ENCODE results near the gene MLYCD. TPM values are rescaled to one million over a fixed set of nuclear protein-coding genes. Genes with fewer than 3 reads are reported as not detected.

The MLYCD gene
- total and polyA plus RNA-seq, 9 donors: 4.4 to 11.8 (median 7.6) TPM

- no peak for TF ChIP-seq CTCF (IDR thresholded peaks at IDR 0.05)
- TF ChIP-seq POLR2A (IDR thresholded peaks at IDR 0.05): no peak
- TF ChIP-seq EP300 (IDR thresholded peaks at IDR 0.05): no peak
- H3K4me3 ChIP-seq: no peak overlapping the region
- no peak for DNase-seq
- WGBS, 3 donors: 80 to 85% (median 81%) methylated on average over 19 of the region's 19 CpGs
- H3K4me1 ChIP-seq (ENCODE audit: insufficient read depth): no peaks in the 10 kb centered on the region
- H3K27ac ChIP-seq: no peak overlapping the region
- no peaks in the 10 kb centered on the region for H3K36me3 ChIP-seq
- H3K27me3 ChIP-seq: no peaks in the 10 kb centered on the region
- H3K9me3 ChIP-seq: no peaks in the 10 kb centered on the region
- intact Hi-C loops (cut with DNase I): loop anchor here in 1 of 4 donors (5.0 kb wide), 1 partner anchor 75 kb away; no protein-coding TSS in a partner anchor
These were observed 73.5 kb downstream of the MLYCD start for GRCh38 chr16:83972256-83973008.

- no peak for DNase-seq
- H3K4me3 ChIP-seq: no peak overlapping the region
- no peaks in the 10 kb centered on the region for H3K27me3 ChIP-seq
- TF ChIP-seq EP300 (IDR thresholded peaks at IDR 0.05) (no peak), CTCF (IDR thresholded peaks at IDR 0.05) (no peak), POLR2A (IDR thresholded peaks at IDR 0.05) (no peak)
- intact Hi-C loops (cut with DNase I): loop anchor here in 1 of 4 donors (5.0 kb wide), 1 partner anchor 74 kb away; no protein-coding TSS in a partner anchor
- H3K36me3 ChIP-seq: no peaks in the 10 kb centered on the region
- H3K9me3 ChIP-seq: no peaks in the 10 kb centered on the region
- H3K4me1 ChIP-seq (ENCODE audit: insufficient read depth): no peaks in the 10 kb centered on the region
- 72 to 81% (median 80%) methylated on average over 10 of the region's 10 CpGs for WGBS, 3 donors
- no peak overlapping the region for H3K27ac ChIP-seq
These were observed 74.2 kb downstream of the MLYCD start for GRCh38 chr16:83973077-83973476.

- intact Hi-C loops (cut with DNase I): loop anchor here in 1 of 4 donors (5.0 kb wide), 1 partner anchor 74 kb away; no protein-coding TSS in a partner anchor
- no peak for DNase-seq
- WGBS, 3 donors: 77 to 81% (median 78%) methylated on average over 22 of the region's 22 CpGs
- Histone ChIP-seq H3K4me1 (ENCODE audit: insufficient read depth) (no peaks in the 10 kb centered on the region), H3K9me3 (no peaks in the 10 kb centered on the region), H3K4me3 (no peak overlapping the region), H3K27me3 (no peaks in the 10 kb centered on the region), H3K27ac (no peak overlapping the region), H3K36me3 (no peaks in the 10 kb centered on the region)
- TF ChIP-seq POLR2A (IDR thresholded peaks at IDR 0.05): no peak
- TF ChIP-seq CTCF (IDR thresholded peaks at IDR 0.05): no peak
- no peak for TF ChIP-seq EP300 (IDR thresholded peaks at IDR 0.05)
These were observed 74.9 kb downstream of the MLYCD start for GRCh38 chr16:83973581-83974385.

GRCh38 chr16:83974475-83974874, 75.6 kb downstream of the MLYCD start:
- H3K4me1 ChIP-seq (ENCODE audit: insufficient read depth): no peaks in the 10 kb centered on the region
- TF ChIP-seq EP300 (IDR thresholded peaks at IDR 0.05): no peak
- no peak for TF ChIP-seq POLR2A (IDR thresholded peaks at IDR 0.05)
- no peak for TF ChIP-seq CTCF (IDR thresholded peaks at IDR 0.05)
- intact Hi-C loops (cut with DNase I): loop anchor here in 1 of 4 donors (5.0 kb wide), 1 partner anchor 73 kb away; no protein-coding TSS in a partner anchor
- H3K27ac ChIP-seq: no peak overlapping the region
- H3K27me3 ChIP-seq: no peaks in the 10 kb centered on the region
- no peak overlapping the region for H3K4me3 ChIP-seq
- H3K9me3 ChIP-seq: no peaks in the 10 kb centered on the region
- DNase-seq: no peak
- no peaks in the 10 kb centered on the region for H3K36me3 ChIP-seq
- WGBS, 3 donors: 17 to 26% (median 25%) methylated on average over 7 of the region's 7 CpGs

Measured in ovary (tissue), 9 donors.